Measurements from ENCODE around the gene KL.

Gene KL

GRCh38 chr13:33087091-33087490 is 70.9 kb downstream of the KL start:
- no peak for DNase-seq

- no peak for DNase-seq
Observed at GRCh38 chr13:33087790-33088189, 71.6 kb downstream of the KL start.

- no peak for DNase-seq
Observed at GRCh38 chr13:33089311-33089710, 73.1 kb downstream of the KL start.

DNA sequence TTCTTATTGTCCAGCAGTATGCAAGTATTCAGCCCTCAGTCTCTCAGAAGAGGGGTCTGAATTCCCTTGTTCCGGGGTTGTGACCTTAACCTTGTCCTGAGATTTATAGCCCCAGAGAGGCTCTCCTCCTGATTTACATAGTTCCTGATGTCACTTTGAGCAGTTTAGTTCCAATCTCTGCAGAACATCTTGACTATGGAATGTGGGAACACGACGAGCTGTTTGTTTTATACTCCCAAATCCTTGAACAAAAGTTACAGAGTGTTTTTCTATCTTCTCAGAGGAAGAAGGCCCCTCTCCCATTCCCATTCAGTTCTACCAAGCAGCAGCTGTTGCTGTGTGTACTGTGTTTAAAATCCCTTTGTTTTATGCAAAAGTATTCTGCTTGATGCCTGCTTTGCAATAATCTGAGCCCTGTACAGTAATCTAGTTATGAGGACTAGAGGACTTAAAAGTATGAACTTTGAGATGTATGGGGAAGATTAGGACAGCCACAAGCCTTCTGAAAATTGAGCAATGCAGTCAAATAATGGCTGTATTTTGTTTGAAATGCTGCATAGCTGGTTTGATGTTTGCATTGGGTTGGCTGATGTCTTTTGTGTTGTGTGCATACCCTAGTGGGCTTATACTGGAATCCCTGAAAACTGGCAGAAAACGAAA is 74.7 kb downstream of the KL start:
- DNase-seq, result no peak

DNA sequence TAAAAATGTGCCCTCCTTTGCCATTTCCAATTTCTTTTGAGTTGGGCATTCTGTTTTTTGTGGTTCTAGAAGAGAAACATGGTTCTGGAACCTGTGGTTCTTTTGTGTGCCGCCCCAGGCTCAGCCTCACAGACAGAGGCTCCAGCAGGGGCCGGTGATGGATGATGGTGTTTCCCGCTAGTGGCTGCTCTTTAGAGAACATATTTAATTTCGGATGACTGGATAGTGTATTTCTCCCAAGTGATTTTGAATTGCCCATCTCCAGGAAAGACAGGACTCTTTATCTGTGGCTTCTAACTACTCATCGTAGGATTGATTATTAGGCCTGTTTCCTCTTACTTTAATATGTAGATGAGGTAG is 75.2 kb downstream of the KL start:
- DNase-seq, result no peak

DNA sequence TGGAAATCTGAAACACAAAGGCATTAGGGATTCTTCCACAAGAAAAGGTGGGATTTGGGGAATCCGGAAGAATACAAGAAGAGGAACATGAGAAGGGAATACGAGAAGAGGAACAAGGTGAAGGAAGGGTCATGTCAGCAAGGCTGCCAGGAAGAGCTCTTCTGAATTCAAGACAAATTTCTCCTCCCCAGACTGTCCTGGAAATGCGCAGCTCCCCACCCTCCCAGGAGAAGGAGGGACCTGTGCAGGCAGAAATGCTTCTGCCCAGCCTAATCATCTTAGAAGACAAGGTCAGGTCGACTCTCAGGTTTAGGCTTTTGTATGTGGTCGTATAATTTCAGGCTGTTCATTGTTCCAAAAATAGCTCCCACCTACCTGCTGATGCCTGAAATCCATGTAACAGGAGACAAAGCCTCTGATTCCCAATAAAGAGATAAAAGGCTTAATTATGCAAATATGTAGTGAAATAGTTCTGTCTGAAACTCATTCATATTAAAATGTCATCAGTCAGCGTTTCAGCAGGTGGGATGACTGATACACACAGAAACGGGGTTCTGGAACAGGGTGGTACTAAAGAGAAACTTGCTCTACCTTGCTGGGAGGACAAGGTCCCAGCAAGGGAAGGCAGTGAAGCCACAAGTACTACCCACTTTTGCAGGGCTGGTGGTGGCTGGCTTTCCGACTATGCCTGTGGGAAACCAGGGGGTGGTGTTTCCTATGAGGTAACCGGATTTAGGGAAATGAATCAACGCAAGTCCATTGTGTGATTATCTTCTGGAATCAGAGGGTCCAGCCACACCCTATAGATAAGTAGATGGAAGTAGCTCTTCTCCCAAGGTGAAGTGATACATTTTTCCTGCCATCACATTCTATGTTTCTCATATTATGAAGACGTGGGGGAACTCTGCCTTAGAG is 76.1 kb downstream of the KL start:
- no peak for DNase-seq

GRCh38 chr13:33096886-33097605 is 80.8 kb downstream of the KL start:
- DNase-seq, result no peak

GRCh38 chr13:33099860-33100259 is 83.6 kb downstream of the KL start:
- DNase-seq, result no peak

GRCh38 chr13:33100886-33101285 is 84.7 kb downstream of the KL start:
- DNase-seq, result no peak

- no peak for DNase-seq
Observed at GRCh38 chr13:33101835-33102234, 85.6 kb downstream of the KL start.

DNA sequence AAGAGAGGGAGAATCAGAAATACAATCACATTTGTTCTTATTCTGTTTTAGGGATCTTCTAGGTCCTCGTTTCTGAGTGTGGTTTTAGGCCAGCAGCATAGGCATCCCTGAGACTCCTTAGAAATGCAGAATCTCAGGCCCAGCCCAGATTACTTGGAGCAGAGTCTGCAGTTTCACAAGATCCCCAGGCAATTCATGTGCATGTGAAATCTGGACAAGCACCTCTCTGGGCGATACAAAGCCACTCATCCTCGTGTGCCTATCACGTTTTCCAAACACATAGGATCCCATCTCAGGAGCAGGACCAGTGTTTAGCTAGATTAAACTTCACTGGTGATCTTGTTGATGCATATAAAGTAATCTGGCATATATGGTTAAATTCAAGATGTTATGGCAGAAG is 87.2 kb downstream of the KL start:
- DNase-seq, result no peak

- DNase-seq, result no peak
Observed at GRCh38 chr13:33105387-33106005, 89.3 kb downstream of the KL start.

DNA sequence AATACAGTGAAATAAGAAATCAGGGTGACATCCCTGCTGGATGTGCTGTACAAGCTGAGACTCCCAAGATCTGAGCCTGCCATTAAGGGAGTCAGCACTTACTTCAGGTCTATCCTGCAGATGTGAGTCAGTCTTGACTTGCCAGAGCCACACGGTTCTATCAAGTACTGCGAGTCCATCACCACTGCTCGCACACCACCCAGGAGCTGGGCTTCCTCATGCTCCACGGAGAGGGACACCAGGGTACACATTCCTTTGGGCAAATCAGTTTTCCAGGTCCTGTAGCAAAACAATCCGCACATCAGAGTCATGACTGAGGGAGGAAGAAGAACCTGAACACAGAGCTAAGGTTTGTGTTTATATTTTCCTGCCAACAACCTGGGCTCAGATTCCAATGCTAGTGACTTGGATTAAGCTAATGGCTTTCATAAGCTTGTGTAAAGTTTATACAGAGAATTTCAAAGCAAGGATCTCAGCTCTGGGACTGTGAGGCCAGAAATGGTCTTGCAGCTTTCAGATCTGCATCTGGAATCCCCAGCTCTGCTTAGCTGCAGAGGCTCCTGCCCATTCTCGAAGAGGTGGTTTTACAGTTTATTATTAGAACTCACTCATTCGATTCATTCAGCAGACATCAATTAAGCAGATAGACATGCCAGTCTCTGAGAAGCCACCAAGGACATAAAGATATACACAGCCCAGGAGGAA is 90.6 kb downstream of the KL start:
- no peak for DNase-seq

- DNase-seq, result no peak
Observed at GRCh38 chr13:33107361-33107760, 91.1 kb downstream of the KL start.

- no peak for DNase-seq
Observed at GRCh38 chr13:33108620-33109019, 92.4 kb downstream of the KL start.

DNA sequence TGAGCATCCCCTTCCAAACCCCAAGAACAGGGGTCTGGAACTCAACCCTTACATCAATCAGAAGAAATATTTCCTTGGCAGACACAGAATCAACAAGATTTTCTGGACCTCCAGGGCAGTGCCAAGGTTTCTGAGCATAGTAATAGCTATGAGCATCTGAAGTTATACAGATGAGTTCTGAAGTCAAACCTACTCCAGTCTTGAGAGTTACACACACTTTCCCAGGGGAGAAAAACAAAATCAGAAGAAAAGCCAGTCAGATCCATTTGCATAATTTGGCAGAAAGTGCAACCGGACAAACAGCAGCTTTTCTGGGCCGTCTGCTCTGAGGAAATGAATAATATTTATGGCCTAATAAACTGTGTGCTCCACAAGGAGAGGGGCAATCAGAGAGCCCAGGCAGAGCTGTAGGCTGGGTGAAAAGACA is 93.1 kb downstream of the KL start:
- no peak for DNase-seq

- no peak for DNase-seq
Observed at GRCh38 chr13:33109801-33110200, 93.6 kb downstream of the KL start.

DNA sequence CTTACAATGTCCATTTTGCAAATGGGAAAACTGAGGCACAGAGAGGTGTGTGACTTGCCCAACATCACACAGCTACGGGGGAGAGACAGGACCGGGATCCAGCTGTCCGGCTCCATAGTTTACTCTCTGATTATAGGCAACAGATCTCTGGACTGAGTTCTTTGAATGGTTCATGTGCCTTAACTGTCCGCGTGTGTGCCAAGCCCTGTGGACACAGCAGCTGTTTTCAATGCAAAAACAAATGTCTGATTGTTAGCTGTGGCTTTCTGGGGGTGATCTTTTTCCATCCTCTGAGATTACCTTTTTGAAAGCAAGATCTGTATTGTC is 94.1 kb downstream of the KL start:
- DNase-seq, result no peak

GRCh38 chr13:33110713-33111413 is 94.6 kb downstream of the KL start:
- DNase-seq, result no peak

GRCh38 chr13:33111414-33112110 is 95.3 kb downstream of the KL start:
- no peak for DNase-seq

- DNase-seq, result no peak
Observed at GRCh38 chr13:33112766-33113165, 96.5 kb downstream of the KL start.

DNA sequence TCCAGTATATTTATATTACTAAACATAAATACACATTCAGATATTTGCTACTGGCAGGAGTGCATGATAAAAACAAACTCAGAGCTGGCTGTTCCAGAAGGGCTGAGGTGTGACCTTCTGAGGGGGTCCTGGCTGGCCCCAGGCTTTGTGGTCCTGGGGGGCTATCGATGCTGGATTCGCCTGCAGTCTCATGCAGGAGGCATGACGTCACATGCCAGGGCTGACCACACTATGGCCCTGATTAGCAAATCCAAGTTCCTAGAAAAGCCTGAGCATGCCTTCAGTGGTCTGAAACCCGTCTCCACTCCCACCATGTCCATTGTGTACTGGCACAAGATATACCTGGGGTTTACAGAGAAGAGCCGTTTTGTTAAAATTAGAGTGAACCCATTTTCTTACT is 97.9 kb downstream of the KL start:
- no peak for DNase-seq
